NT2/D1 (cell line): ENCODE data around the gene KIF1A.

Source experiments
- DNase-seq: peaks from one replicate; pipeline ENCODE4 v3.0.0-alpha.2; 2011; ENCODE audit warnings: low read depth, low spot score
- H3K27me3 ChIP-seq: 2 replicates; pipeline ENCODE4 v1.6.0; 2011; ENCODE audit warnings: mild to moderate bottlenecking; ENCODE audit not compliant: insufficient read length, insufficient read depth
- H3K36me3 ChIP-seq: 2 replicates; pipeline ENCODE4 v1.6.1; 2011; ENCODE audit warnings: mild to moderate bottlenecking, low read length, mixed read lengths; ENCODE audit not compliant: insufficient read depth, insufficient read length
- H3K4me1 ChIP-seq: 2 replicates; pipeline ENCODE4 v1.5.1; 2011; ENCODE audit not compliant: insufficient read depth, insufficient read length
- H3K4me3 ChIP-seq: 2 replicates; pipeline ENCODE4 v1.5.1; 2011; ENCODE audit warnings: low read depth; ENCODE audit not compliant: insufficient read length
- H3K9ac ChIP-seq: 2 replicates; pipeline ENCODE4 v1.6.0; 2011; ENCODE audit warnings: low read depth; ENCODE audit not compliant: insufficient read length
- H3K9me3 ChIP-seq: 2 replicates; pipeline ENCODE4 v1.5.1; 2011; ENCODE audit warnings: mild to moderate bottlenecking, low read length; ENCODE audit not compliant: insufficient read depth
- SUZ12 ChIP-seq: IDR thresholded peaks from 2 replicates; pipeline ENCODE4 v1.6.1; 2011; ENCODE audit not compliant: insufficient read length, insufficient read depth; ENCODE audit errors: extremely low read depth
- YY1 ChIP-seq: IDR thresholded peaks from 2 replicates; pipeline ENCODE4 v1.6.1; 2011; ENCODE audit not compliant: insufficient read length, insufficient read depth
- ZNF274 ChIP-seq: IDR thresholded peaks from 2 replicates; pipeline ENCODE4 v1.6.1; 2011; ENCODE audit warnings: mild to moderate bottlenecking, low read depth, low read length

The KIF1A gene

GRCh38 chr2:240747256-240747655 is 72.8 kb downstream of the KIF1A start:
- H3K9ac ChIP-seq = no peak overlapping the region
- no peaks in the 10 kb centered on the region for H3K27me3 ChIP-seq
- TF ChIP-seq YY1 (no peak), ZNF274 (no peak), SUZ12 (no peak)
- H3K4me3 ChIP-seq = no peak overlapping the region
- peaks cover 17% of the 10 kb centered on the region for H3K4me1 ChIP-seq
- no peak for DNase-seq
- peaks cover 9% of the 10 kb centered on the region for H3K36me3 ChIP-seq
- H3K9me3 ChIP-seq = no peaks in the 10 kb centered on the region

- Histone ChIP-seq H3K9me3 (no peaks in the 10 kb centered on the region), H3K9ac (no peak overlapping the region), H3K4me1 (peaks cover 17% of the 10 kb centered on the region), H3K27me3 (no peaks in the 10 kb centered on the region), H3K4me3 (no peak overlapping the region), H3K36me3 (peaks cover 9% of the 10 kb centered on the region)
- DNase-seq = no peak
- TF ChIP-seq YY1 (no peak), ZNF274 (no peak), SUZ12 (no peak)
These were observed 73.3 kb downstream of the KIF1A start for GRCh38 chr2:240746671-240747070.

- H3K36me3 ChIP-seq = peaks cover 9% of the 10 kb centered on the region
- TF ChIP-seq YY1 = no peak
- no peaks in the 10 kb centered on the region for H3K27me3 ChIP-seq
- H3K4me1 ChIP-seq = peaks cover 17% of the 10 kb centered on the region
- DNase-seq = no peak
- H3K9ac ChIP-seq = no peak overlapping the region
- no peak overlapping the region for H3K4me3 ChIP-seq
- no peaks in the 10 kb centered on the region for H3K9me3 ChIP-seq
These were observed 74.1 kb downstream of the KIF1A start for GRCh38 chr2:240745962-240746361.

- no peaks in the 10 kb centered on the region for H3K9me3 ChIP-seq
- TF ChIP-seq YY1 (no peak), SUZ12 (no peak), ZNF274 (no peak)
- H3K27me3 ChIP-seq = no peaks in the 10 kb centered on the region
- no peak overlapping the region for H3K9ac ChIP-seq
- peaks cover 14% of the 10 kb centered on the region for H3K4me1 ChIP-seq
- H3K36me3 ChIP-seq = peaks cover 9% of the 10 kb centered on the region
- DNase-seq = no peak
- no peak overlapping the region for H3K4me3 ChIP-seq
These were observed 74.6 kb downstream of the KIF1A start for GRCh38 chr2:240745456-240745855.

- H3K36me3 ChIP-seq = peaks cover 18% of the 10 kb centered on the region
These were observed 77.4 kb downstream of the KIF1A start for GRCh38 chr2:240742602-240743095.

GRCh38 chr2:240741091-240741490 is 78.9 kb downstream of the KIF1A start:
- Histone ChIP-seq H3K4me1 (peaks cover 6% of the 10 kb centered on the region), H3K9ac (no peak overlapping the region), H3K9me3 (no peaks in the 10 kb centered on the region), H3K4me3 (no peak overlapping the region), H3K27me3 (no peaks in the 10 kb centered on the region), H3K36me3 (peaks cover 23% of the 10 kb centered on the region)
- TF ChIP-seq YY1 (no peak), ZNF274 (no peak), SUZ12 (no peak)
- no peak for DNase-seq

More at GRCh38 chr2:240742602-240743095, 77.4 kb downstream of the KIF1A start:
- TF ChIP-seq ZNF274 (no peak), YY1 (no peak), SUZ12 (no peak)
- Histone ChIP-seq H3K27me3 (no peaks in the 10 kb centered on the region), H3K4me3 (no peak overlapping the region), H3K9me3 (no peaks in the 10 kb centered on the region), H3K4me1 (peaks cover 5% of the 10 kb centered on the region), H3K9ac (no peak overlapping the region)
- DNase-seq = no peak

- H3K27me3 ChIP-seq = no peaks in the 10 kb centered on the region
- peaks cover 10% of the 10 kb centered on the region for H3K4me1 ChIP-seq
- H3K4me3 ChIP-seq = no peak overlapping the region
- H3K9me3 ChIP-seq = no peaks in the 10 kb centered on the region
- H3K9ac ChIP-seq = no peak overlapping the region
- no peak for DNase-seq
- peaks cover 14% of the 10 kb centered on the region for H3K36me3 ChIP-seq
- TF ChIP-seq ZNF274 (no peak), SUZ12 (no peak), YY1 (no peak)
These were observed 80.2 kb downstream of the KIF1A start for GRCh38 chr2:240739797-240740196.

- no peaks in the 10 kb centered on the region for H3K9me3 ChIP-seq
These were observed 82.1 kb downstream of the KIF1A start for GRCh38 chr2:240737958-240738357.

More at GRCh38 chr2:240737958-240738357, 82.1 kb downstream of the KIF1A start:
- Histone ChIP-seq H3K4me1 (peaks cover 14% of the 10 kb centered on the region), H3K4me3 (no peak overlapping the region), H3K27me3 (no peaks in the 10 kb centered on the region), H3K9ac (no peak overlapping the region), H3K36me3 (peaks cover 14% of the 10 kb centered on the region)
- TF ChIP-seq SUZ12 (no peak), ZNF274 (no peak), YY1 (no peak)
- no peak for DNase-seq
